Stimulated activated memory B cell treated with anti-CD40 and anti-IgM and Interleukin-4, amounts not matched to agents 10 μg/mL and 1 μg/mL and 100 μg/mL, for 72 hours (primary cell): ENCODE results near the gene MYO5B.
A peak's percentile ranks its signal among the peaks of the same experiment; 100 is the strongest.

Source experiments
- ATAC-seq: fragments of 150-1000 bp; cut with Tn5 transposase; 2 replicates; pipeline ENCODE4 v1.10.0; 2021
- H3K27ac Mint-ChIP-seq: one replicate; pipeline ENCODE4 v1.8.0; 2022; ENCODE audit warnings: mild to moderate bottlenecking, mixed read lengths
- H3K27me3 Mint-ChIP-seq: one replicate; pipeline ENCODE4 v1.8.0; 2022; ENCODE audit warnings: mixed read lengths
- H3K36me3 Mint-ChIP-seq: one replicate; pipeline ENCODE4 v1.8.0; 2022; ENCODE audit warnings: mixed read lengths
- H3K4me1 Mint-ChIP-seq: one replicate; pipeline ENCODE4 v1.8.0; 2022; ENCODE audit warnings: mixed read lengths
- H3K4me3 Mint-ChIP-seq: one replicate; pipeline ENCODE4 v1.8.0; 2022; ENCODE audit warnings: mild to moderate bottlenecking, moderate library complexity, mixed read lengths
- H3K9me3 Mint-ChIP-seq: one replicate; pipeline ENCODE4 v1.8.0; 2022; ENCODE audit warnings: mixed read lengths

The MYO5B gene

GRCh38 chr18:49955263-49955662 lies 239.7 kb downstream of the MYO5B start:
- H3K27ac Mint-ChIP-seq, result no peak overlapping the region
- ATAC-seq, result no peak
- H3K4me3 Mint-ChIP-seq, result no peak overlapping the region
- peaks cover 42% of the 10 kb centered on the region for H3K27me3 Mint-ChIP-seq
- H3K4me1 Mint-ChIP-seq, result peaks cover 8% of the 10 kb centered on the region
- H3K9me3 Mint-ChIP-seq, result no peaks in the 10 kb centered on the region
- no peaks in the 10 kb centered on the region for H3K36me3 Mint-ChIP-seq

- Mint-ChIP-seq H3K9me3 (no peaks in the 10 kb centered on the region), H3K4me3 (no peak overlapping the region), H3K27me3 (peaks cover 31% of the 10 kb centered on the region), H3K4me1 (peaks cover 8% of the 10 kb centered on the region), H3K27ac (no peak overlapping the region), H3K36me3 (no peaks in the 10 kb centered on the region)
- ATAC-seq, result no peak
Observed at GRCh38 chr18:49953391-49953790, 241.6 kb downstream of the MYO5B start.

DNA sequence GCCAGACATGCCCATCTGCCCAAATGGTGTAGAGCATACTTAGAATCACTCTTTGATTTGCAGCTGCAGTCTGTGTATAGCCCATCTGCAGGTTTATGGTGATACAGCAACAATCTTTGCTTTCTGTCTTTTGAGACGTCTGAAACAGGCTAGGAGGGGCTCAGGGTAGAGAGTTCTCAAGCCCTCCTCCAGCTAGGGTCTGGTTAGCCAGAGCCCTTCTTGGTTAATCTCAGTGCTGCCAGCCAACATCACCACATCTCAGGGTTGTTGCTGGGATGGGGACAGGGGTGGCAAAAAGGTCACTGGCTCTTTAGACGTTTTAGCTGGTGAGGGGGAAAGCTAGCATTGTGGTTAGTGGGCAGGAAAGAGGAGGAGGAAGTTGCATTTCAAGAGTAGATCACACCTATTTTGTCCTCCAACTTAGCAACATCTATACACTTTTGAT lies 245.0 kb downstream of the MYO5B start:
- Mint-ChIP-seq H3K4me3 (no peak overlapping the region), H3K27me3 (peaks cover 27% of the 10 kb centered on the region), H3K4me1 (peaks cover 12% of the 10 kb centered on the region), H3K27ac (no peak overlapping the region), H3K36me3 (no peaks in the 10 kb centered on the region), H3K9me3 (no peaks in the 10 kb centered on the region)
- peak; percentile 35 for ATAC-seq

GRCh38 chr18:49948975-49949374 lies 246.0 kb downstream of the MYO5B start:
- peaks cover 16% of the 10 kb centered on the region for H3K4me1 Mint-ChIP-seq
- H3K9me3 Mint-ChIP-seq, result no peaks in the 10 kb centered on the region
- peaks cover 31% of the 10 kb centered on the region for H3K27me3 Mint-ChIP-seq
- H3K27ac Mint-ChIP-seq, result no peak overlapping the region
- ATAC-seq, result no peak
- no peaks in the 10 kb centered on the region for H3K36me3 Mint-ChIP-seq
- no peak overlapping the region for H3K4me3 Mint-ChIP-seq

DNA sequence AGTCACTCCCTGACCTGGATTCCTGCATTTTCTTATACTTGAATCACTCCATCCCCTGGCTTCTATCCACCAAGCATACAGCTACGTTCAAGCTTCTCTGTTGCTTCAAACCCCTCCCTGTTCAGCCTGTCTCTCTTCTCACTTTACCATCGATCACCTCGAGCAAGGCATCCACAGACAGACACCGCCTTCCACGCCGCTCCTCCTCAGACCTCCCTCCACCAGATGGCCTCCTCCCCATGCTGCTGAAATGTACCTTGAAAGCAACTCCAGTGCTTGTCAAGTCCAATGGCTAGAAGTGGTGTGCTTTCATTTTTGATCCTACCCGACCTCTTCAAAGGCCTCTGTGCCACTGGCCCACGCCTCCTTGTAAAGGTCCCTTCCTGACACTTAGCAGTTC lies 250.3 kb downstream of the MYO5B start:
- Mint-ChIP-seq H3K4me3 (no peak overlapping the region), H3K4me1 (peaks cover 7% of the 10 kb centered on the region), H3K9me3 (no peaks in the 10 kb centered on the region), H3K27ac (no peak overlapping the region), H3K36me3 (no peaks in the 10 kb centered on the region), H3K27me3 (peaks cover 11% of the 10 kb centered on the region)
- peak; percentile 41 for ATAC-seq

- Mint-ChIP-seq H3K27ac (no peak overlapping the region), H3K4me3 (no peak overlapping the region), H3K27me3 (peaks cover 10% of the 10 kb centered on the region), H3K36me3 (no peaks in the 10 kb centered on the region), H3K9me3 (no peaks in the 10 kb centered on the region), H3K4me1 (no peaks in the 10 kb centered on the region)
- no peak for ATAC-seq
Observed at GRCh38 chr18:49936821-49937220, 258.1 kb downstream of the MYO5B start.

DNA sequence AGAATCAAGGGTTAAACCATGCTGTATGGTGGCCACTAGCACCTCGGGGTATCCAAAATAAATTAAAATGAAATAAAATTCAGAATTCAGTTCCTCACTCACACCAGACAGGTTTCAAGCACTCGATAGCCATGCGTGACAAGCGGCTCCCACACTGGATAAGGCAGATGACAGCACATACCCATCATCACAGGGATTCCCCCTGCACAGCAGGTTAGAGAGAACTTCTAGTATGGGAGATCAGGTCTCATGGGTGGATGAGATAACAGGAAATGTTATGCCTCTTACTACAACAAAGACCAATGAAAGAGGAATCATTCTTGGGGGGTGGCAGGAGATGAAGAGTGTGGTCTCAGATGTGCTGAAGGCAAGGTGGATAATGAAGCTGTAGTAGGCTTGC lies 259.7 kb downstream of the MYO5B start:
- no peaks in the 10 kb centered on the region for H3K36me3 Mint-ChIP-seq
- peaks cover 10% of the 10 kb centered on the region for H3K27me3 Mint-ChIP-seq
- H3K4me1 Mint-ChIP-seq, result no peaks in the 10 kb centered on the region
- H3K4me3 Mint-ChIP-seq, result no peak overlapping the region
- H3K9me3 Mint-ChIP-seq, result no peaks in the 10 kb centered on the region
- ATAC-seq, result no peak
- H3K27ac Mint-ChIP-seq, result no peak overlapping the region

DNA sequence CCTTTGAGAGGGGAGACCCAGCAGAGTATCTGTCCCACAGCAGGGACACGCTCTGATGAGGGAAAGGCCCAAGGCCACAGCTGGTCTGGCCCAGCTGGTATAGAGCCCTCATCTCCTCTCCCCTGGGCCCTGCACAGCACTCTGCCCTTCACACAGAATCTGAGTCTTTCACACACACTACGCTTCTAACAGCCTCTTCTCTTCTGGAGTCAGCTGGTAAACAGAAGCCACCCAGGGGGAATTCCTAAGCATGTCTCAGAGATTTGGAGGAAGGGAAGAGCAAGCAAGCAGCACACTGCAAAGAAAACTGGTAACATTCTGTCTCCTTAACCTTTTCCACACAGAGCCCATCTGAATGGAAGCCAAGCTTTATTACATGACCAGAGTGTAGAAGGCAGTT lies 260.5 kb downstream of the MYO5B start:
- Mint-ChIP-seq H3K4me1 (no peaks in the 10 kb centered on the region), H3K9me3 (no peaks in the 10 kb centered on the region), H3K4me3 (no peak overlapping the region), H3K36me3 (no peaks in the 10 kb centered on the region), H3K27ac (no peak overlapping the region), H3K27me3 (peaks cover 10% of the 10 kb centered on the region)
- ATAC-seq, result no peak

DNA sequence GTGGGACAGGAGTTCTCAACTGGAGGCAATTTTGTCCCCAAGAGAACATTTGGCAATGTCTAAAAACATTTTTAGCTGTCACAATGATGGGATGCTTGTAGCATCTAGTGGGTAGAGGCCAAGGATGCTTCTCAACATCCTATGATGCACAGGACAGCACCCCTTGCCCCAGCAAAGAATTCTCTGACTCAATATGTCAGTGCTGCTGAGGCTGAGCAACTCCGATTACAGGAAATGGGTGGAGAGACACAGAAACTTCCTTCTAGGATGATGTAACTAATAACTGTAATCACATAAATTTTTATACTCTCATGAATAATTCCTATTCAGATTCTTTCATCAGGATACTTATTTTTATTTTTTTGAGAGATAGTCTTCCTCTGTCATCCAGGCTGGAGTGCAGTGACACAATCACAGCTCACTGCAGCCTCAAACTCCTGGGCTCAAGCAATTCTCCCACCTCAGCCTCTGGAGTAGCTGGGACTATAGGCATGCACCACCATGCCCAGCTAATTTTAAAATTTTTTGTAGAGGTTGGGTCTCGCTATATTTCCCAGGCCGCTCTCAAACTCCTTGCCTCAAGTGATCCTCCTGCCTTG lies 261.3 kb downstream of the MYO5B start:
- Mint-ChIP-seq H3K9me3 (no peaks in the 10 kb centered on the region), H3K36me3 (no peaks in the 10 kb centered on the region), H3K27me3 (peaks cover 10% of the 10 kb centered on the region), H3K4me1 (no peaks in the 10 kb centered on the region), H3K27ac (no peak overlapping the region), H3K4me3 (no peak overlapping the region)
- no peak for ATAC-seq

DNA sequence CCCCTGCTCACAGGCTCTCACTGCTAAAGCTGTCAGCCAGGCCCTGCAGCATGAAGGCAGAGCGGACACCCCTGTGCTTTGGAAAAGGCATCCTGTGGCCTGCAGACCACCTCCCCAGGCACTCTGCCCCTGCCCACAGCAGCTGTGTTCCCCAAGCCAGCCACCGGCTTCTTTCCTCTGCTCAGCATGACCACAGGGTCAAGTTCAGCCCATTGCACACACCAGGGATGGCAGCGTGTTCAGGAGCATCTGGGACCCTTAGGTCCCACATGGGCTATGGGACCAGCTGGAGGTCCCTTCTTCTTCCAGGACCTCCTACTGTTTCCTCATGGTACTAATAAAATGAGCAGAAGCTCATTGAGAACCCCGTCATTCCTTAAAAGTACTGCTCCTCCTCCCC lies 263.2 kb downstream of the MYO5B start:
- Mint-ChIP-seq H3K27ac (no peak overlapping the region), H3K4me1 (no peaks in the 10 kb centered on the region), H3K27me3 (peaks cover 10% of the 10 kb centered on the region), H3K9me3 (no peaks in the 10 kb centered on the region), H3K4me3 (no peak overlapping the region), H3K36me3 (no peaks in the 10 kb centered on the region)
- no peak for ATAC-seq

- Mint-ChIP-seq H3K4me1 (no peaks in the 10 kb centered on the region), H3K9me3 (no peaks in the 10 kb centered on the region), H3K27me3 (peaks cover 10% of the 10 kb centered on the region), H3K27ac (no peak overlapping the region), H3K4me3 (no peak overlapping the region), H3K36me3 (no peaks in the 10 kb centered on the region)
- peak; percentile 21 for ATAC-seq
Observed at GRCh38 chr18:49931179-49931578, 263.8 kb downstream of the MYO5B start.

GRCh38 chr18:49926106-49926745 lies 268.7 kb downstream of the MYO5B start:
- peaks cover 6% of the 10 kb centered on the region for H3K9me3 Mint-ChIP-seq
- H3K4me1 Mint-ChIP-seq, result no peaks in the 10 kb centered on the region
- ATAC-seq, result no peak
- no peak overlapping the region for H3K4me3 Mint-ChIP-seq
- no peaks in the 10 kb centered on the region for H3K36me3 Mint-ChIP-seq
- no peak overlapping the region for H3K27ac Mint-ChIP-seq
- peaks cover 14% of the 10 kb centered on the region for H3K27me3 Mint-ChIP-seq

DNA sequence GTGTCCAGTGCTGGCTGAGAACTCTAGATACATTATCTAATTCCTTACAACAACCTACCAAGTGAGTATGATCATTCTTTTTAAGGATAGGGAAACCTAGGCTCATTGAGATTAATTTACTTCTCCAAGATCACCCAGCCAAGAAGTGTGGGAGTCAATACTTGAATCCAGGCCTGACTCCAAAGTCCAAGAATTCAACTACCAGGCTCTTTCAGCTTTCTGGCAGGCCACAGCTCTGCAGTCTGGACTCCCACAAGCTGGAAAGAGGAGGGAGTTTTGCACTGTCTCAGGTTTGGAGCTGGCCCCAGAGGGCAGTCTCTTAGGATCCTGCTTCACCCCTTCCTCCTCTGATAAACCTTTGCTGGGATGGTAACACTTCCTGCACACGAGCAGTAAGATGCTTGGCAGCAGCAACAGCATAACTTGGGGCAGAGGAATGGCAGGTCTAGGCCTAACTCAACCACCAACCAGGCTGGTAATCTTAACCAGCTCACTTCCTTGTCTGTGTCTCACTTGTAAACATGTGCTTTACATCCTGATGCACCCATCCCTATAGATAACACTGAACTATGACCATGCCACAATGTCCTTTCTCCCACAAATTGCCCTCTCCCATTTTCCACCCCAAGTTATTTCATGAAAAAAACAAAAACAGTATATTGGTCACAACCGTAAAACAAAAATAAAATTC lies 270.5 kb downstream of the MYO5B start:
- no peaks in the 10 kb centered on the region for H3K4me1 Mint-ChIP-seq
- no peaks in the 10 kb centered on the region for H3K36me3 Mint-ChIP-seq
- no peak for ATAC-seq
- peaks cover 32% of the 10 kb centered on the region for H3K27me3 Mint-ChIP-seq
- H3K4me3 Mint-ChIP-seq, result no peak overlapping the region
- H3K9me3 Mint-ChIP-seq, result peaks cover 6% of the 10 kb centered on the region
- H3K27ac Mint-ChIP-seq, result no peak overlapping the region

- H3K27me3 Mint-ChIP-seq, result peaks cover 53% of the 10 kb centered on the region
- H3K27ac Mint-ChIP-seq, result no peak overlapping the region
- no peak for ATAC-seq
- no peak overlapping the region for H3K4me3 Mint-ChIP-seq
- peaks cover 6% of the 10 kb centered on the region for H3K9me3 Mint-ChIP-seq
- H3K4me1 Mint-ChIP-seq, result no peaks in the 10 kb centered on the region
- no peaks in the 10 kb centered on the region for H3K36me3 Mint-ChIP-seq
Observed at GRCh38 chr18:49922228-49922627, 272.7 kb downstream of the MYO5B start.

GRCh38 chr18:49921318-49921985 lies 273.5 kb downstream of the MYO5B start:
- Mint-ChIP-seq H3K9me3 (peaks cover 6% of the 10 kb centered on the region), H3K27ac (no peak overlapping the region), H3K36me3 (no peaks in the 10 kb centered on the region), H3K4me3 (no peak overlapping the region), H3K27me3 (peaks cover 56% of the 10 kb centered on the region), H3K4me1 (no peaks in the 10 kb centered on the region)
- ATAC-seq, result no peak
